Effector CD8-positive, alpha-beta T cell (primary cell): ENCODE results near the gene PSD2.
"Not testable (repeated sequence)": the region's sequence is repeated elsewhere in the genome, so short reads cannot be mapped to it uniquely, and the experiment has no call there.

Source experiments
- DNase-seq: peaks from one replicate; lab custom pipeline; 2025; lab: John Stamatoyannopoulos, UW

PSD2 gene

DNA sequence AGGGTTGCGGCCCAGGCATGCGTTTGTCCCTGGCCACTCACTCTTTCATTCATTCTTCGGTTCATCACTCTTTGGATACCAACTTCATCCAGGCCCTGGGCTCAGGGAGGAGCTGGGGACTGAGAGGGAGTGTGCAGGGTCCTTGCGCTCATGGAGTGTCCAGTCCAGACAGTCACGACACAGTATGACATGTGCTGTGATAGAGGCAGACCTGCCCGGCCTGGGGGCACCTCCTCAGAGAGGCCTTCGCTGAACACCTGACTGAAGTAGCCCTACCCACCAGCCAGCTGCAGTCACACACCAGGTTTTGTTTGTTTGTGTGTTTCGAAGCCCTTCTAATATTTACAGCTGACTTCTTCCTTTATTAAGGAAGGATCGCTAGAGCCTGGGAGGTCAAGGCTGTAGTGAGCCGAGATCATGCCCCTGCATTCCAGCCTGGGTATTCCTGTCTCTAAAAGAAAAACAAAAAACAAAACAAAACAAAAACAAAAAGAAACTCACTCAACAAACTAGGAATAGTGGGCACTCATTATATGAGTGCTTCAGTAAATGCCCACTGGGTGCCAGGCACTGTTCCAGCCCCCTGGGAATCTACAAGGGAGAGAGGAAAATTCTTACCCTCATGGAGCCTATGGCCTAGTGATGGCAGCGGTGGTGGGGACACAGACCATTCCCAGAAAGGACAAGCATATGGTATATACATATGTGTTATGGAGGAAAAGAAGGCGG, 6.3 kb upstream of the PSD2 start:
- DNase-seq = no peak

DNA sequence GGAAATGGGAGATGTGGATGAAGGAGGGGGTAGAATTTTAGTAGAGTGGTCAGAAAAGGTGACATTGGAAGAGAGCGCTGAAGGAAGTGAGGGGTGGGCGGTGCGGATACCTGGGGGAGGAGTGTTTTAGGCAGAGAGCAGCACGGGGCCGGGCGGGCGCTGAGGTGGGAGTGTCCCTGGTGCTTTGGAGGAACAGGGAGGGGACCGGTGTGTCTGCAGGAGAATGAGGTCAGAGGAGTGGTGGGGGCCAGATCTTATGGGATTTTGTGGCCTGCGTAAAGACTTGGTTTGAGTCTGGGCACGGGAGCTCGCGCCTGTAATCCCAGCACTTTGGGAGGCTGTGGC, 5.8 kb upstream of the PSD2 start:
- DNase-seq = no peak

DNA sequence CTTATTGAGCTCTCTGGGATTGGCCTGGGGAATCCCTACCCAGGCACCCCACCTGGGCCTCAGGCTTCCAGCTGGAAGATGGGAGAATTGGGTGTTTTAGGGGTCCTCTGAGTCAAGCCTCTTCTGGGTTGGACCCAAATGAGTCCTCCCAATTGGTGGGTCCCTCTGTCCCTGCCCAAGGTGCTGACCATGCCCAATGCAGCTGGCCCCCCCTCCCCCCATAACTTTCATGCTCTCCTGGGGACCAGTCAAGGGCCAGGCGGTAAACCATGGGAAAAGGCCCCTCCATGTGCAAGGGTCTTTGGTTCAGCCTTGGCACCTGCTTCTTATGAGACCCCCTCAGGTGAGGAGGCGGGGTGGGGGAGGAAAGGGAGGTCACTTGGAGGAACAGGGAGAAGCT, 3.4 kb upstream of the PSD2 start:
- DNase-seq = no peak

DNA sequence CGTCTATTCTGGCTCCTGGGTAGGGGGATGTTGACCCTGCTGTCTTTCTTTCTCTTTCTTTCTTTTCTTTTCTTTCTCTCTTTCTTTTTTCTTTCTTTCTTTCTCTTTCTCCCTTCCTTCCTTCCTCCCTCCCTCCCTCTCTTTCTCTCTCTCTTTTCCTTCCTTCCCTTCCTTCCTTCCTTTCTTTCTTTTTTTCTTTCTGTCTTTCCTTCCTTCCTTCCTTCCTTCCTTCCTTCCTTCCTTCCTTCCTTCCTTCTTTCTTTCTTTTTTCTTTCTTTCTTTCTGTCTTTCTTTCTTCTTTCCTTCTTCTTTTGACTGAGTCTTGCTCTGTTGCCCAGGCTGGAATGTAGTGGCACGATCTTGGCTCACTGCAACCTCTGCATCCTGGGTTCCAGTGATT, 3.0 kb upstream of the PSD2 start:
- DNase-seq = not testable (repeated sequence)

DNA sequence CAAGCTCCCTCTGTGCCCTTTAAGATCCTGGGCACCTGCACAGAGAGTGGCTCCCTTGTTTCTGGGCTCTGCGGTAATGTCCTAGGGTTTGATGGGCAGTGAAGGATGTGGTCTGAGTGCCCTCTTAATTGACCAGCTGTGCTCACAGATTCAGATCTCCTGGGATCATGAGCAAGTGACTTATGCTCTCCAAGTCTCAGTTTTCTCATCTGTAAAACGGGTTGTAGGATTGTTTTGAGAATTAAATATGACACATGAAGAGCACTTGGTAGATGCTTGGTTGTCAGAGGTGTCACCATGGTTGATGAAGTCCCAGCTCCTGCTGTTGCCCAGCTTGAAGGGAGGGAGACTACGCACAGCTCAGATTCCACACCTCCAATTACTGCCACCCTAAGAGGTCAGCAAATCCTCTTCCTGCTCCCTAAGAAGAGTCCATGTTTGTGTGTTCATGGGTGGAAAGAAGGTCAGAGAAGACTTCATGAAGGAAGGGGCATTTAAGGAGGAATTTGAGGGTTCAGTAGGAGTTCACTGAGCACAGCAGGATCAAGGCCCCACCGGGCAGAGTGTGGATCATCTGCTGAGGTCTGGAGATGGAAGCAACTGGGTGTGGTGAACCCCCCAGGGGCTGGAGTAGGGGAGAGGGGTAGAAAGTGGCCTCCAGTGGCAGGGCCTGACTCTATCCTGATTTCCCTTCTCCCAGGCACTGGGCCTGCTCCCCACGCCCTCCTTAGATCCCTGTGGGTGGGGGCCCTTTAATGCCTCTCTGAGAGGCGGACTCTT, 1.4 kb upstream of the PSD2 start:
- DNase-seq = no peak

DNA sequence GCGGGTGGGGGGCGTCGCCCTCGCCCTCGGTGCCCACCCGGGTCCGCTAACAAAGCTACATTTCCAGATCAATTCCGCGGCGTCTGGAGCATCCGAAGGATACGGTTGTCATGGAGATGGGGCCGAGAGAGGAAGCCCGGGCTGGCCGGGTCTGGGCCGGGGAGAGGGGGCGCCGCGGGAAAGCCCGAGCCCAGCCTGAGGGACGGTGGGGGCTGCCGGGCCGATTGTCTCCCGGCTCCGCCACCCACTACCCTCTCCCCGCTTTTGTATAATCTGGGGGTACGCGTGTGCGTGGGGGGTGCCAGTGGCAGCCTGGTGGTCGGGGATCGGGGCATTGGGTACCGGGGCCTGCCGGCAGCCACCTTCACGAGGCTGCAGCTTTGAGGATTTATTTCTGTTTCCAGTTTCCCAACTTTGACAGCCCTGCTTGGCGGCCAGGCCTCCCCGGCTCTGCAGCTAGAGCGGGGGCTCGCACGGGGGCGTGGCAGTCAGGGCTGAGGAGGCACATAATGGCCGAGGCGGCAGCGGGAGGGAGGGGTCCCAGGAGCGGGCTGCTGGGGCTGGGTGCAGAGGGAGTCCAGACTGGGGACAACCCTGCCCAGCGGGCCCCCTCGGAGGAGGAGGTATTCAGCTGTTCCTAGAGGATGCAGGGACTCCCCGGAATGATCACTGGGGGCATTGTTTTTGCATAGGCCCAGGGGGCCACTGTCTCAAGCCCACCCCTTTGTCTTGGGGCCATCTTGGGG, 626 bp downstream of the PSD2 start:
- DNase-seq = no peak

DNA sequence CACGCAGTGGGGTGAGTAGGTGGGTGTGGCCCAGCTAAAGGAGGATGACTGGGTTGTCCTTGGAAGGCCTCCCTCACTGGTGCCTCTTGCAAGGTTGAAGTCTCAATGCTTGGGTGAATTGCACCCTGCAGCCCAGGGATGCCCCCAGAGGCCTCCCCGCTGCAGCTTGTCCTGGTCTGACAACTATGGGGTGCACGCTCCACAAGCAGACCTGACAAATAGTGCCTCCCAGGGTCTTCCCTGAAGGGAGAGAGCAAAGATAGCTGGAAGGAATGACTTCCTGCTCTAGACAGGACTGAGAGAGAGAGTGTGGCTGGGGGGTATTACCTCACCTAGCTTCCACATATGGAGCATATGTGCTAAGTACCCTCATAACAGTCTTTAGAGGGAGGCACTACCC, 1.7 kb downstream of the PSD2 start:
- no peak for DNase-seq

DNA sequence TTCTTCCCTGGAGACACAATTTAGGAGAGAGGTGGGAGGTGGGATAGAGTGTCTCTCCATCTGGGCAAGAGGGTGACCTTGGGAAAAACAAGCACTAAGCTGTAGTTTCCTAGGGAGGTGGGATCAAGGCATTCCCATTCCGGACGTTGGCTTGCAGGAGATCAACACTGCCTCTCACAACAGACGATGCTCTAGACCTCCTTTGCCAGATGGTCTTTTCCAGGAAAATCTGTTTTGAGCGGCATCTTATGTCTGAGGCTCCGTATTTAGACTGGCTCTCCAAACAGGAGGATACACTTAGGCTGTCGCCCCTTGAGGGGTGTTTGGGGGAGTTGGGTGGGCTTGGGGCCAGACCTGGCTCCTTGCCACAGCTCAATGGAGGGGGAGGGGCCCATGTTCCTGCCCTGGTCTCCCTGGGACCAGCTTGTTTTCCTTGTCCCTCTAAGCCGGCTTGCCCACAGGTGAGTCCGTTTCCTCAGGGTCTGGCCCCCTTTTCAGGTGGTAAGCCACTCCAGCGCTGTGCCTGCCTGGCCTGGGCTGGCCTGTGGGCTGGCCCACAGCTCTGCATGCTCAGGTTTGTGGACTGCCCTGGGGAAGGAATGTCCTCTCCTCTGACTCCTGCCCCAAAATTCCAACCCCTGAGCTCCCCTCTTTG, 2.4 kb downstream of the PSD2 start:
- DNase-seq = no peak

DNA sequence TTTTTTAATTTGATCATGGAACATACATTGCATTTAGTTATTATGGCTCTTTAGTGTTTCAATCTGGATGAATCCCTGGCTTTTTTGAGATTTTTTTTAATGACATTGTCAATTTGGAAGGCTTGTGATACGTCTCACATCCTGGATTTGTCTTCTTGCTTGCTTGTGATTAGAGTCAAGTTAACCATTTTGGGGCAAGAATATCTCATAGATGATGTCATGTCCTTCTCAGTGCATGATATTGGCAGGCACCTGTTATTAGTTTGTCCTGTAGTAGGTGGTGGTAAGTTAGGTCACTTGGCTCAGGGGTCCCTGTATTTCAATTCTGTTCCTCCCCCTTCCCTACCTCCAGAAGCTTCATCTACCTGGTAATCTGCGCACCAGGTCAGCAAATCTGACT, 3.3 kb downstream of the PSD2 start:
- DNase-seq = no peak

DNA sequence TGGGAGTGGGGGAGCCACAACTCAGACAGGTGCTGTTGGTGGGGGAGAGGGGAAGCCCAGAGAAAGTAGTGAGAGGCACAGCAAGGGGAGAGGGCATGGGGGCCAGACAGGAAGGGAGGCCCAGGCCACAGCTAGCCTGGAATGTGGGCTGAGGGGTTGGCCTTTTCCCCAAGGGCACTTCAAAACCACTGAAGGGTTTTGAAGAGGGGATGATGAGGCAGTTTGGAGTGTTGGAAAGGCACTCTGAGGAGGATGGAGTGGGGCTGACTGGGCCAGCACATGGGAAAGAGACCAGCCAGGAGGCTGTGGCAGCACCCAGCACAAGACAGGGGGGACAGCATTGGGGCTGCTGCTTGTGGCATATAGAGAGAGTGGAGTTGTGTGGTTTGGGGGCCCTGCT, 3.8 kb downstream of the PSD2 start:
- DNase-seq = no peak

DNA sequence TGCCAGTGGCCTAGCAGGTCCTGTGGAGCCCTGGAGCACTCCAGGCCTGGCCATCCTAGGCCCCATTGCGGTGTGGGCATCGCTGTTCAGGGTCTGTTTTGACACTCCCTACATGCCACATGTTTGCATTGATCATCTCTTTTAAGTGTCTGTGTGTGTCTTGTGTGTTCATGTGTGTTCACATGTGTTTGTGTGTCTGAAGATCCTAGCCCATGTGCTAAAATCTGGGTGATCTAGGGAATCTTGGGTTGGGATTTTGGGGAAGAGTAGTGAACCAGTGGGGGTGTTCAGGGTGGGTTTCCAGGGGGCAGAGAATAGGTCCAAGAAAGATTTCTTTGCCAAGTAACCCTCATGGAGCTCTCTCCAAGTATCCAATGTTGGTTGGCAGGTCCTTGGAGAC, 8.4 kb downstream of the PSD2 start:
- no peak for DNase-seq

DNA sequence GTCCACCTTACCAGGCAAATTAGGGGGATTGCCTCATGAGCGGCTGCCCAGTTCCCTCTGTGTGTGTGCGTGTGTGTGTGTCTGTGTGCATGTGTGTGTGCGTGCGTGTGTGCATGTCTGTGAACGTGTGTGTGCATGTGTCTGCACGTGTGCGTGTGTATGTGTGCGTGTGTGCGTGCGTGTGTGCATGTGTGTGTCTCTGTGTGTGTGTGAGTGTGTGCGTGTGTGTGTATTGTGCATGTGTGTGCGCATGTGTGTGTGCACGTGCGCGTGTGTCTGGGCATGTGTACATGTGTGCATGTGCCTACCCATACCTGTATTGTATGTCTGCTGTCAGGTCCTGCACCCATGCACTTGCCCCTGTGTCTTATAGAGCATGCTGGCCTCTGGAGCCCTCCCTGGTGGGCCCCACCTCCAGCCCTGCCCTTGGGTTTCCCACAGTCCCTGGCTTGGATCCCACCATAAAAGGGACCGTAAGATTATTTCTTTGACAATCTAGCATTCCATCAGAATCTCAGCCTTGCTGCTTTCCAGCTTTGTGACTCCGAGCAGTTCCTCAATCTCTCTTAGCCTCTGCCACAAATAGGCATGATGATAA, 9.3 kb downstream of the PSD2 start:
- no peak for DNase-seq

DNA sequence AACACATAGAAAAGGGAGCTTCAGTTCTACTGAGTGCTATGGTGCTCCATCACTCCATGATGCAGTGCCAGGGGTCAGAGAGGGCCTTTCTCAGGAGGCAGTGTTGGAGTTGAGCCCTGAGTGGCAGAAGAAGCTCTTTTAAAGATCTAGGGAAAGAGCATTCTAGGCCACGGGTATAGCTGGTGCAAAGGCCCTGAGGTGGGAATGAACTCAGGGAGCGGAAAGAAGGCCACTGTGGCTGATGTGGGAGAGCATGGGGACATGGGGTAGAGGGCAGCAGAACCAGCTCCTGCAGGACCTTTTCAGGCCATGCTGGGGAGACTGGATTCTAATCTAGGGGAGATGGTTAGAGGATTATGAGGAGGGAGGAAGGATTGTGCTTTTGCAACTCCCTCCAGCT, 9.9 kb downstream of the PSD2 start:
- DNase-seq = no peak

DNA sequence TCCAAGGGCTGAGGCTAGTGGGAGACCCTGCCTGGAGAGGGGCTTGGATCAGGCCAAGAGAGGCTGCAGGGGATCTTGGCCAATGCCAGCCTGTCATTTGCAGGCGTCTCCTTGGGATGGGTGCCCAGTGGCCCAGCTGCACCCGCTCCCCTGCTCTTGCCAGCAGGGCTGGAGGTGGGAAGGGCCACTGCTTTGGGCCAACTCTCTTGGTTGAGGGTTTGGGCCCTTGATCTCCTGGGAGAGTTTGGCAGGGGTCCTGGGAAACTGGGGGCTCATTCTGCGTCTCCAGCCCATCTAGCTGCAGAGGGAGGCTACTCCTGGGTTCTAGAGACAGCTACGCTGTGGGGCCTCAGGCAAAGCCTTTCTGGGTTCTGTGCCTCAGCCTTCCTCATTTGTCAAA, 10.5 kb downstream of the PSD2 start:
- DNase-seq = no peak

DNA sequence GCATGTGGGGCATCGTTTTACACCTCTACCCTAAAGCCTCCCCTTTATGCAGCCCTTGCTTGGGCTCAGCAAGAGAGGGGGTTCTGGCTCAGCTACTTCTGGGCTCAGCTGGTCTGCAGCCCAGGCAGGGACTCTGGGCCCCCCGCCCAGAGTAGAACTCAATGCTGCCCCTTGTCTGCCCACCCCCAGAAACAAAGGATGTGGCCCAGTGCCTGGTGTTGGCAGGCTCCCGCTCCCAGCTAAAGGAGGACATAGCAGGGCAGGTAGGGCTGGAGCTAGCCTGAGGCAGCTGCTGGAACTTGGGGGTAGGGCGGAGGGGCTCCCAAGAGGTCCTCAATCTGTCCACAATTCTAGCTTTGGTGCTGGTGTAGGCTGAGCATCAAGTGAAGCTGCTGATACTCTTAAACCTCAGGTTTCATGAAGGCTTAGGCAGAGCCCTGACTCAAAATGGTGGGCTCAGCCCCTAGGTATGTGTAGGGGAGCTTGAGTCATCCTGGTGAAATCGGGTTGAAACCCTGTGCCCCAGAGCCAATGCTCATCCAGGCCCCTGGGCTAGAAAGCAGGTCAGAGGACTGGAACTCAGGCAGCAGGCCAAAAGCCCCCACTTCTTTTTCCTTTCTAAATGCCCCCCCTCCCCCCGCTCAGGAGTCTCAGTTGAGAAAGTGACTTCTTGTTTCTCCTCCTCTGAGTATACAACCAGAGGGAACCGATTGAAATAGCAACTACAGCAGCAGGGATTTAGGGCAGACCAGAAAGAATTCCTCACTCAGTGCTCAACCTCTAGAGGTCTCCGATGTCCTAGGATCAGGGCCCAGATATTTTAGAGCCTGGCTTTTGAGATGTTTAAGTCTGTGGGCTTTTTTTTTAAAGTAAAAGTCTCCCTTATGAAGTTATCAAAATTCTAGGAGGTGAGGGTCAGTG, 11.4 kb downstream of the PSD2 start:
- DNase-seq = no peak

DNA sequence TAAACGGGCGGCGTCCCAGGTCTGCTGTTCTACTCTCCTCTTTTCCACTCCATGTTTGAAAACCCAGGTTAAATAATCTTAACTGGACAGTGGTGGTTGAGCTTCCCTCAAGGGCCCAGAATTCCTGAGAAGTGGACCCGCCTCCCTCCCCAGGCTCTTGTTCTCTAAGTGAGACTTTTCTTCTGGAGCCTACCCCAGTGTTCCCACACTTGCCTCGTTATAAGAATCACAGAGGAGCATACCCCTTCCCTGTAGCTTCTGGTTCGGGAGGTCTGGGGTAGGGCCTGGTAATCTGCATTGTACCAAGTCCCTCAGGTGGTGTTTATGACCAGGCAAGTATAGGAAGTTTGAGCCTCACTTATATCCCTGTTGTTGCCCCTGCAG, 12.0 kb downstream of the PSD2 start:
- no peak for DNase-seq

DNA sequence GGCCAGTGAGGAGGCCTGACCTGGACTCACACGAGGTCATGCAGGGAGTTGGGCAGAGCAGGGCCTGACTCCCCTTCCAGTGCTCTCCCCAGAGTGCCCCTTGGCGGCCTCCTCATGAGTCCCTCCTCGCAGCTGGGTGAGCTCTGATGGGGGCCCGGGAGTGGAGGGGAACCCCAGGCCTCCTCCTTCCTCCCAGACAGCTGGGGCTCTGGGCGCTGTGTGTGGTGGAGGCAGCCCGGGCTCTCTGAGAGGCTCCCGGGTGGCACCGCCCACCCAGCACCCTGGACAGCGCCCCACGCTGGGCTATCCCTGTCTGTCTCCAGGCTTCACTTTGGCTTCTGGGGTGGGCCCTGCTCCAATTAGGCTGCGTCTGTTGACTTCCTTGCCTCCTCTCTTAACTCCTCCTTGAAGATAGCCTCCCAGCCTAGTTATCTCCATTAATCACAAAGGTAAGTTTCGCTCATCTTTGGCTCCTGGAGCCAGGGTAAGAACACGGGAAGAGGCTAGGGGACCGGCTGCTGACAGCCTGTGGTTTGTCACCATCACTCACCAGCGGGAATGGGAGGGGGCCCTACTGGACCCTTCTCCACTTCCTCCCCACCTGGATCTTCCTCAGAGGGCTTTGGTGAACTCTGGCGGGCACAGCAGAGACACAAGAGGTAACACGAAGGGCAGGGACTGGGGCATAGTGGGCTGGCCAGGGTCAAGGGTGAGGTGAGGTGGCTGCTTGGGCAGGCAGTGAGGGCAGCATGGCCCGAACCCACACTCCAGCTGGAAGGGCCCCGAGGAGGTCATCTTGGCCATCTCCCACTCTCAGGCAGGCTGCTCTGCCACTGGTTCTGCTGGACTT, 13.1 kb downstream of the PSD2 start:
- DNase-seq = no peak

DNA sequence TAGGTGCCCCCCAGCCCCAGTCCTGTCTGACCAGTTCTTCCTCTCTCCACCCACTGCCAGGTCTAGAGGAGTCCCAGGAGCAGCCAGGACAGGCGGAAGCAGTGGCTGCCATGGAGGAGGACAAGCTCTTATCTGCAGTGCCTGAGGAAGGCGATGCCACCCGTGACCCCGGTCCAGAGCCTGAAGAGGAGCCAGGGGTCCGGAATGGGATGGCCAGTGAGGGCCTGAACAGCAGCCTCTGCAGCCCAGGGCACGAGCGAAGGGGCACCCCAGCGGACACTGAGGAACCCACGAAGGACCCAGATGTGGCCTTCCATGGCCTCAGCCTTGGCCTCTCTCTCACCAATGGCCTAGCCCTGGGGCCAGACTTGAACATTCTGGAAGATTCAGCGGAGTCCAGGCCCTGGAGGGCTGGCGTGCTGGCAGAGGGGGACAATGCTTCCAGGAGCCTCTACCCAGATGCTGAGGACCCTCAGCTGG, 13.8 kb downstream of the PSD2 start:
- no peak for DNase-seq

DNA sequence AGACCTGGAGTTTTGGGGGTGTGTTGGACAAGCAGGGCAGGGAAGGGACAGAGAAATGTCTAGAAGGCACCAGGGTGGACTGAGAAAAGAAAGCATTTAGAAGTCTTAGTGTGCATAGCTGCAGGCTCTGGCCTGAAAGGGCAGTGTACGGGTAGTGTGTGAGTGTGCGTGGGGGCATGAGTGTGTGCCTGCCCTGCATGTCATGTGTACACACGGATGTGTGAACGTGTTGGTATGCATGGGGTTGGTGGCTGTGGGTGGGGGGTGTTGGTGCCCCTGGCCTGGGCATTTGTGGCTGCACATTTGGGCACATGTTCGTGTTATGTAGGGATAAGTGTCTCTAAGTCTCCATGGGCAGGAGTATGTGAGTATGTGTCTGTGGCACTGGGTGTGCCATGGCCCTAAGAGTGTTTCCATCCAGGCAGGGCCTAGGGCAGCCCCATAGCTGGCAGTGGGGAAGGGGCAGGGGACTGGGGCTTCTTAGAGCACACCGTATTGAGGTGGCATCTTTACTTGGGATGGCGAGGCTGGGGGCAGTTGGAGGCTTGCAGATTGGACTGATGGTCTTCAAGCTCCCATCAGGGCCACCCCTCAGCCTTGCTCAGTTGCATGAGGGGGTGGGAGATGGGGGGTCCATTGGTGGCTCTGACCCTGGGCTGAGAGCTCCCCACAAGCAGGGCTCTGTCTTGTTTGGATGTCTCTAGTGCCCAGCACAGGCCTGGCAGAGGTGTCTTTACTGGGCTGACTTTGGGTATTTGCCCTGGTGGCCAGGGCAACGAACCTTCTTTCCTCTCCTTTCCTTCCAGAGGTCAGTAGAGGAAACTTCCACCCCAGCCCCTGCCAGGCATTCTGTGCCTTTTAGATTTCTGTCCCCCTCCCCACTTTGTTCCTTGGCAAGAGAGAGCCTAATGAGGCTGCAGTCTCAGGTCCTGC, 15.0 kb downstream of the PSD2 start:
- no peak for DNase-seq
